Neural cell (in vitro differentiated cells): ENCODE measurements around the gene KLHL14. TPM values are rescaled to one million over a fixed set of nuclear protein-coding genes. Genes with fewer than 3 reads are reported as not detected.

Experiments
- H2AFZ ChIP-seq: fragments of 200-600, 300-800 bp; sonication (generic), shearing (Covaris generic); 2 replicates; pipeline ENCODE4 v1.6.0; 2014; ENCODE audit warnings: low read depth, mild to moderate bottlenecking, antibody characterized with exemption, low read length, moderate library complexity
- H3F3A ChIP-seq: fragments of 200-600 bp; shearing (Covaris generic); 2 replicates; pipeline ENCODE4 v1.6.1; 2016; ENCODE audit warnings: mild to moderate bottlenecking, moderate library complexity, mixed read lengths, antibody characterized with exemption, low read length; ENCODE audit not compliant: insufficient read depth, poor library complexity, severe bottlenecking
- H3K27ac ChIP-seq: fragments of 200-600, 300-800 bp; sonication (generic), shearing (Covaris generic); 2 replicates; pipeline ENCODE4 v1.5.1; 2014; ENCODE audit warnings: mild to moderate bottlenecking, low read length, moderate library complexity
- H3K27me3 ChIP-seq: fragments of 300-800, 200-600 bp; sonication (generic), shearing (Covaris generic); 2 replicates; pipeline ENCODE4 v1.6.0; 2014; ENCODE audit warnings: mild to moderate bottlenecking, low read depth, low read length, moderate library complexity; ENCODE audit not compliant: insufficient read depth
- H3K36me3 ChIP-seq: fragments of 300-800, 200-600 bp; sonication (generic), shearing (Covaris generic); 2 replicates; pipeline ENCODE4 v1.5.1; 2014; ENCODE audit warnings: mild to moderate bottlenecking, antibody characterized with exemption, low read length, moderate library complexity; ENCODE audit not compliant: insufficient read depth
- H3K4me2 ChIP-seq: fragments of 300-800, 200-600 bp; sonication (generic), shearing (Covaris generic); 2 replicates; pipeline ENCODE4 v1.6.0; 2014; ENCODE audit warnings: mild to moderate bottlenecking, low read length
- H3K4me3 ChIP-seq: fragments of 300-800, 200-600 bp; sonication (generic), shearing (Covaris generic); 2 replicates; pipeline ENCODE4 v1.5.1; 2014; ENCODE audit warnings: mild to moderate bottlenecking, low read length, moderate library complexity
- H3K79me2 ChIP-seq: fragments of 200-600 bp; shearing (Covaris generic); replicated peaks from 2 replicates; pipeline ENCODE4 v1.6.0; 2014; ENCODE audit warnings: mild to moderate bottlenecking, low read length, moderate library complexity; ENCODE audit not compliant: insufficient read depth
- H3K9ac ChIP-seq: fragments of 300-800, 200-600 bp; sonication (generic), shearing (Covaris generic); 2 replicates; pipeline ENCODE4 v1.6.1; 2016; ENCODE audit warnings: mild to moderate bottlenecking, low read length, mixed read lengths
- H3K9me2 ChIP-seq: fragments of 200-600 bp; shearing (Covaris generic); 2 replicates; pipeline ENCODE4 v1.6.1; 2016; ENCODE audit warnings: mild to moderate bottlenecking, low read length, mixed read lengths; ENCODE audit not compliant: insufficient read depth
- H3K9me3 ChIP-seq: fragments of 200-600, 300-800 bp; sonication (generic), shearing (Covaris generic); 2 replicates; pipeline ENCODE4 v1.6.1; 2016; ENCODE audit warnings: mild to moderate bottlenecking, mixed run types, low read length, moderate library complexity, mixed read lengths
- H4K20me1 ChIP-seq: fragments of 200-600 bp; shearing (Covaris generic); 2 replicates; pipeline ENCODE4 v1.6.1; 2016; ENCODE audit warnings: mild to moderate bottlenecking, mixed run types; ENCODE audit not compliant: insufficient read depth
- EP300 ChIP-seq: fragments of 450-650 bp; conservative IDR thresholded peaks from 2 replicates; pipeline ENCODE4 v1.6.1; 2014; ENCODE audit warnings: antibody characterized with exemption, mild to moderate bottlenecking, moderate library complexity; ENCODE audit not compliant: poor library complexity, severe bottlenecking
- EZH2 ChIP-seq: fragments of 200-600, 300-800 bp; shearing (Covaris generic), sonication (generic); IDR thresholded peaks from 2 replicates; pipeline ENCODE4 v1.6.1; 2014; ENCODE audit warnings: antibody characterized with exemption, low read length, borderline replicate concordance, mild to moderate bottlenecking; ENCODE audit not compliant: insufficient read depth, poor library complexity, severe bottlenecking
- MXI1 ChIP-seq: fragments of 450-650 bp; conservative IDR thresholded peaks from 2 replicates; pipeline ENCODE4 v1.6.1; 2014; ENCODE audit warnings: antibody characterized with exemption, mild to moderate bottlenecking; ENCODE audit not compliant: poor library complexity, severe bottlenecking
- POLR2AphosphoS5 ChIP-seq: IDR thresholded peaks from 2 replicates; pipeline ENCODE4 v1.6.1; 2012
- RAD21 ChIP-seq: fragments of 450-650 bp; conservative IDR thresholded peaks from 2 replicates; pipeline ENCODE4 v1.6.1; 2014; ENCODE audit warnings: antibody characterized with exemption, mild to moderate bottlenecking, moderate library complexity
- SMC3 ChIP-seq: fragments of 450-650 bp; conservative IDR thresholded peaks from 2 replicates; pipeline ENCODE4 v1.6.1; 2014; ENCODE audit warnings: antibody characterized with exemption, mild to moderate bottlenecking, moderate library complexity; ENCODE audit not compliant: poor library complexity
- TAF1 ChIP-seq: IDR thresholded peaks from 2 replicates; pipeline ENCODE4 v1.6.1; 2012; ENCODE audit warnings: low read depth
- polyA plus RNA-seq: library from polyadenylated mRNA; depleted of rRNA; stranded (reverse); fragments of >200 nt; gene quantifications from 2 replicates; pipeline ENCODE4 v1.2.3, GENCODE V29; 2014
- TF ChIP-seq, protein P1 (sequence below): fragments of 450-650 bp; IDR thresholded peaks from 2 replicates; pipeline ENCODE4 v1.5.1; 2014; ENCODE audit warnings: antibody characterized with exemption, mild to moderate bottlenecking, moderate library complexity; ENCODE audit not compliant: poor library complexity, severe bottlenecking
- TF ChIP-seq, protein P2 (sequence below): IDR thresholded peaks from 2 replicates; pipeline ENCODE4 v1.6.1; 2012; ENCODE audit warnings: borderline replicate concordance

The KLHL14 gene
- polyA plus RNA-seq, 1 donor from 2014 or later, result 0.33 TPM

GRCh38 chr18:32771169-32771751 lies 1.6 kb downstream of the KLHL14 start:
- Histone ChIP-seq H3K79me2 (no peaks in the 10 kb centered on the region), H2AFZ (no peak overlapping the region), H3F3A (no peaks in the 10 kb centered on the region), H3K4me2 (peak overlapping the region; percentile 48), H3K36me3 (no peaks in the 10 kb centered on the region), H4K20me1 (no peaks in the 10 kb centered on the region), H3K9ac (no peak overlapping the region), H3K9me3 (no peaks in the 10 kb centered on the region), H3K27me3 (peaks cover 68% of the 10 kb centered on the region), H3K9me2 (no peaks in the 10 kb centered on the region), H3K4me3 (peak overlapping the region; percentile 65), H3K27ac (no peak overlapping the region)
- TF ChIP-seq SMC3, result no peak
- TF ChIP-seq EZH2, result no peak
- TF ChIP-seq, protein P1, sequence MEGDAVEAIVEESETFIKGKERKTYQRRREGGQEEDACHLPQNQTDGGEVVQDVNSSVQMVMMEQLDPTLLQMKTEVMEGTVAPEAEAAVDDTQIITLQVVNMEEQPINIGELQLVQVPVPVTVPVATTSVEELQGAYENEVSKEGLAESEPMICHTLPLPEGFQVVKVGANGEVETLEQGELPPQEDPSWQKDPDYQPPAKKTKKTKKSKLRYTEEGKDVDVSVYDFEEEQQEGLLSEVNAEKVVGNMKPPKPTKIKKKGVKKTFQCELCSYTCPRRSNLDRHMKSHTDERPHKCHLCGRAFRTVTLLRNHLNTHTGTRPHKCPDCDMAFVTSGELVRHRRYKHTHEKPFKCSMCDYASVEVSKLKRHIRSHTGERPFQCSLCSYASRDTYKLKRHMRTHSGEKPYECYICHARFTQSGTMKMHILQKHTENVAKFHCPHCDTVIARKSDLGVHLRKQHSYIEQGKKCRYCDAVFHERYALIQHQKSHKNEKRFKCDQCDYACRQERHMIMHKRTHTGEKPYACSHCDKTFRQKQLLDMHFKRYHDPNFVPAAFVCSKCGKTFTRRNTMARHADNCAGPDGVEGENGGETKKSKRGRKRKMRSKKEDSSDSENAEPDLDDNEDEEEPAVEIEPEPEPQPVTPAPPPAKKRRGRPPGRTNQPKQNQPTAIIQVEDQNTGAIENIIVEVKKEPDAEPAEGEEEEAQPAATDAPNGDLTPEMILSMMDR, result no peak
- TF ChIP-seq TAF1, result no peak
- TF ChIP-seq EP300, result no peak
- no peak for TF ChIP-seq RAD21
- TF ChIP-seq MXI1, result no peak
- TF ChIP-seq, protein P2, sequence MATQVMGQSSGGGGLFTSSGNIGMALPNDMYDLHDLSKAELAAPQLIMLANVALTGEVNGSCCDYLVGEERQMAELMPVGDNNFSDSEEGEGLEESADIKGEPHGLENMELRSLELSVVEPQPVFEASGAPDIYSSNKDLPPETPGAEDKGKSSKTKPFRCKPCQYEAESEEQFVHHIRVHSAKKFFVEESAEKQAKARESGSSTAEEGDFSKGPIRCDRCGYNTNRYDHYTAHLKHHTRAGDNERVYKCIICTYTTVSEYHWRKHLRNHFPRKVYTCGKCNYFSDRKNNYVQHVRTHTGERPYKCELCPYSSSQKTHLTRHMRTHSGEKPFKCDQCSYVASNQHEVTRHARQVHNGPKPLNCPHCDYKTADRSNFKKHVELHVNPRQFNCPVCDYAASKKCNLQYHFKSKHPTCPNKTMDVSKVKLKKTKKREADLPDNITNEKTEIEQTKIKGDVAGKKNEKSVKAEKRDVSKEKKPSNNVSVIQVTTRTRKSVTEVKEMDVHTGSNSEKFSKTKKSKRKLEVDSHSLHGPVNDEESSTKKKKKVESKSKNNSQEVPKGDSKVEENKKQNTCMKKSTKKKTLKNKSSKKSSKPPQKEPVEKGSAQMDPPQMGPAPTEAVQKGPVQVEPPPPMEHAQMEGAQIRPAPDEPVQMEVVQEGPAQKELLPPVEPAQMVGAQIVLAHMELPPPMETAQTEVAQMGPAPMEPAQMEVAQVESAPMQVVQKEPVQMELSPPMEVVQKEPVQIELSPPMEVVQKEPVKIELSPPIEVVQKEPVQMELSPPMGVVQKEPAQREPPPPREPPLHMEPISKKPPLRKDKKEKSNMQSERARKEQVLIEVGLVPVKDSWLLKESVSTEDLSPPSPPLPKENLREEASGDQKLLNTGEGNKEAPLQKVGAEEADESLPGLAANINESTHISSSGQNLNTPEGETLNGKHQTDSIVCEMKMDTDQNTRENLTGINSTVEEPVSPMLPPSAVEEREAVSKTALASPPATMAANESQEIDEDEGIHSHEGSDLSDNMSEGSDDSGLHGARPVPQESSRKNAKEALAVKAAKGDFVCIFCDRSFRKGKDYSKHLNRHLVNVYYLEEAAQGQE, result no peak
- no peak for TF ChIP-seq POLR2AphosphoS5

GRCh38 chr18:32770666-32771168 lies 2.1 kb downstream of the KLHL14 start:
- no peak overlapping the region for H3K9ac ChIP-seq
- no peaks in the 10 kb centered on the region for H3K79me2 ChIP-seq
- H3K4me2 ChIP-seq, result peak overlapping the region; percentile 48
- peak overlapping the region; percentile 65 for H3K4me3 ChIP-seq
- no peaks in the 10 kb centered on the region for H3K9me2 ChIP-seq
- TF ChIP-seq RAD21 (no peak), EZH2 (peak; percentile 45), TAF1 (no peak)
- TF ChIP-seq, protein P1, result no peak
- H3K27ac ChIP-seq, result no peak overlapping the region
- no peaks in the 10 kb centered on the region for H3F3A ChIP-seq
- peaks cover 68% of the 10 kb centered on the region for H3K27me3 ChIP-seq
- no peak overlapping the region for H2AFZ ChIP-seq
- no peaks in the 10 kb centered on the region for H3K36me3 ChIP-seq
- H4K20me1 ChIP-seq, result no peaks in the 10 kb centered on the region
- no peaks in the 10 kb centered on the region for H3K9me3 ChIP-seq
